GM20000 (cell line): ENCODE results near the gene MKNK2.

ENCODE experiments used
- DNase-seq: peaks from one replicate; pipeline ENCODE4 v3.0.0; 2012; ENCODE audit warnings: low spot score
- TF ChIP-seq, protein P1 (sequence below): IDR thresholded peaks from 2 replicates; pipeline ENCODE4 v1.5.1; 2012; ENCODE audit warnings: mild to moderate bottlenecking, control low read depth; ENCODE audit errors: extremely low read depth, missing control alignments

Gene MKNK2

DNA sequence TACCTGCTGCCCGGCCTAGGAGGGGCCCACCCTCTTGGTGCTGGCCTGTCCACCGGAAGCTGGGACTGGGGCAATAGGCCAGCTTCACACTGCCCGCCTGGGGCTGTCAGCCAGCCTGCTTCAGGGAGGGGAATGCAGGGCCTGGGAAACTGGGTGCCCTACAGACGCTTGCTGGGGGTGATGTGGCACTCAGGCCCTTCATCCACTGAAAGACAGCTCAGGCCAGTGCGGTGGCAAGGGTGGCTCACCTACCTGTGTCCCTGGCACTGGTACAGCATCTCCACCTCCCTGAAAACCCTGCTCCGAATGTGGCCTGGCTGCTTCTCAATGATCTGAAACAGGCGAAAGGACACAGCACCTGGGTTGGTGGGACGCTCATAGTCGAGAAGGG is 7.8 kb downstream of the MKNK2 start:
- TF ChIP-seq, protein P1, sequence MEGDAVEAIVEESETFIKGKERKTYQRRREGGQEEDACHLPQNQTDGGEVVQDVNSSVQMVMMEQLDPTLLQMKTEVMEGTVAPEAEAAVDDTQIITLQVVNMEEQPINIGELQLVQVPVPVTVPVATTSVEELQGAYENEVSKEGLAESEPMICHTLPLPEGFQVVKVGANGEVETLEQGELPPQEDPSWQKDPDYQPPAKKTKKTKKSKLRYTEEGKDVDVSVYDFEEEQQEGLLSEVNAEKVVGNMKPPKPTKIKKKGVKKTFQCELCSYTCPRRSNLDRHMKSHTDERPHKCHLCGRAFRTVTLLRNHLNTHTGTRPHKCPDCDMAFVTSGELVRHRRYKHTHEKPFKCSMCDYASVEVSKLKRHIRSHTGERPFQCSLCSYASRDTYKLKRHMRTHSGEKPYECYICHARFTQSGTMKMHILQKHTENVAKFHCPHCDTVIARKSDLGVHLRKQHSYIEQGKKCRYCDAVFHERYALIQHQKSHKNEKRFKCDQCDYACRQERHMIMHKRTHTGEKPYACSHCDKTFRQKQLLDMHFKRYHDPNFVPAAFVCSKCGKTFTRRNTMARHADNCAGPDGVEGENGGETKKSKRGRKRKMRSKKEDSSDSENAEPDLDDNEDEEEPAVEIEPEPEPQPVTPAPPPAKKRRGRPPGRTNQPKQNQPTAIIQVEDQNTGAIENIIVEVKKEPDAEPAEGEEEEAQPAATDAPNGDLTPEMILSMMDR, result no peak

DNA sequence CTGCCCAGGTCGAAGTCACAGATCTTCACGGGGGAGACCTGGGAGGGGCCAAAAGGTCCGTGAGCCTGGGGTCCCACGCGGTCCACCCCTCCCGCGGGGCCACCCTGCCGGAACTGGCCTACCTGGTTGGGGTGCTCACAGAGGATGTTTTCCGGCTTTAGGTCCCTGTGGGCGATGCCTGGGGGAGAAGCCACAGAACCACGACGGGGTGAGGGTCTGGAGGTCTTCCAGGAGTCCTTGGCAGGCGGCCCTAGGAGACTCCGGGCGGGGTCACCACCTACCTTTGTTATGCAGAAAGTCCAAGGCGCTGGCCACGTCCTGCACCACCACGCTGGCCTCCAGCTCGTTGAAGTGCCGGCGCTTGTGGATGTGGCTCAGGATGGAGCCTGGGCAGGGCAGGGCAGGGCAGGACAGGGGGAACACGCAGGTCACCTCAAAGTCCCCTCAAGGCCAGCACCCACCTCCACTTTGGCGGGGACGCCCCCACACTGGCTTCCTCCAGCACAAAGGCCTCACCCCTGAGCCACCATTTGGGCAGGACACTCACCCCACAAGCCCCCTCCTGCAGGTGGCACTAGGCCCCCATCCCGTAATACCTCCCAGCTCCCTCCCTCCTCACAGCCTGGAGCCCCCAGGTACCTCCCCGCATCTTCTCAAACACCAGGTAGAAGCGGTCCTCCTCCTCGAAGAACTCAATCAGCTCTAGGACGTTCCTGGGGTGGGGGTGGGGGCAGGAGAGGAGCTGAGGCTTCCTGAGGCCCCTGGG is 8.4 kb downstream of the MKNK2 start:
- DNase-seq, result no peak
- TF ChIP-seq, protein P1, result no peak

More for the DNA sequence above, 7.8 kb downstream of the MKNK2 start:
- no peak for DNase-seq

DNA sequence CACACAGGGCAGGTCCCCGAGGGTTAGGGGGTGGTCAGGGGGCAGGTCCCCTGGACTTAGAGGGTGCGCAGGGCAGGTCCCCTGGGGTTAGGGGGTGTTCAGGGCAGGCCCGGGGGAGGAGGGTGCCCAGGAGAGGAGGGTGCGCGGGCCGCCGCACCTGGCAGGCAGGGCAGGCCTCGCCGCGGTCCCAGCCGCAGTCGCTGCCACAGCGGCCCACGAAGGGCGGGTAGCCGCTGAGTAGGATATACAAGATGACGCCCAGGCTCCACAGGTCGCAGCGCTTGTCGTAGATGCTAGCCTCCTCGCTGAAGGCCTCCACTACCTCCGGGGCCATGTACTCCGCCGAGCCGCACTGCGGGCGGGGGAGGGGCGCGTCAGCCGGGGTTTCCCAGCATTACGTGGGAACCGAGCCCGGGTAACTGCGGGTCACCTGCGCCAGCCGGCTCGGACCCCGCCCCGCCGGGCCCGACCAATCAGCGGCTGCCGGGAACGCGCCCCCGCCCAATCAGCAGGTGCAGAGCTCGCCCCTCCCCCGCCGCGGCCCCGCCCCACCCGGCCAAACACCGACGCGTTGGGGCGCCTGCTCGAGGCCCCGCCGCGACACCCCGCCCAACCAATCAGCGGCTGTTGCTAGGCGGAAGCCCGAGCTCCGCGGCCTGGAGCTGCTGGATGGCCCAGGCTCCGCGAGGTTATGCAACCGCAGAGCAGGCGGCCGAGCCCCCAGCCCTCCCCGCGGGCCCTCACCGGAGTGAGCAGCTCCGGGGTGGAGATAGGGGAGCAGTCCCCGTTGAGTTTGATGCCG is 9.2 kb downstream of the MKNK2 start:
- TF ChIP-seq, protein P1, result no peak
- DNase-seq, result peak; percentile 100

DNA sequence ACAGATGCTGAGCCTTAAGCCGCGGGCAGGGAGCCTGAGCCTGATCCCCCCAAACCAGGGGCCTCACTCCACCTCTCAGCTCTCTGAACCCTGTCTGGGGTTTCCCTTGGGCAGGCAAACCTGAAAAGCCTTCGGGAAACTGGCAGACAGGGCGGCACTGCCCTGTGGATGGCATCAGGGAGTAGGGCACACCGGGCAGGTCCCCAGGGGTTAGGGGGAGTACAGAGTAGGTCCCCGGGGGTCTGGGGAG is 9.7 kb downstream of the MKNK2 start:
- no peak for DNase-seq
- TF ChIP-seq, protein P1, result no peak

DNA sequence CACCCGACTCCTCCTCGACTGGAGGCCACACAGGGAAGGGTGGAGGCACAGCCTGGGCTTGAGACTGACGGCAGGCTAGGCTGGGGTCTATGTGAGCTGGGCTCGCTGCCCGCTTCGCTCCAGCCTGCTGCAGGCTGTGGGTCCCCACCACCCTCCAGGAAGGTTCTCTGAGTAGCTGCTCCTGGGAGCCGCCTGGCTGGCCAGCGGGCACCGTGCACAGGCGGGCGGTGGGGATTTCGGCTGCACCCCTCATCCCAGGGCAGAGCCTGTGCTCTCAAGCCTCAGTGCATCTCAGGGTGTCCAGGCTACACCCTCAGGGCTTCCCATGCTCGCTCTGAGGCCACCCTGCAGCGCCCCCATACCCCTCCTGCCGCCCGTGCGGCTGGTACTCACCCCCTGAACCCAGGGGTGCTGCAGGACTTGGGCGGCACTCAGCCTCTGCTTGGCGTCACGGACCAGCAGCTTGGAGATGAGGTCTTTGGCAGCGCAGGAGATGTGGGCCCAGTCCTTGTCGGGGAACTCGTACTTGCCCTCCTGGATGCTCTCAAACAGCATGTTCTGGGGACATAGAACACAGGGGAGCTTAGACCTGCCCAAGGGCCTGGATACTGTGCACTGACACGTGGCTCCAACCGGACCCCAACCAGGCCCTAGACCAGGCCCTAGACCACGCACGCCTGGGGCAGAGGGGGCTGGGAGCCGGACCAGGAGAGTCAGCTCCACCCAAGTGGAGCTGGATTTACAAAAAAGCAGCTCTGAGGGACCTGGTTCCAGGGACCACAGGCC is 10.2 kb downstream of the MKNK2 start:
- TF ChIP-seq, protein P1, result no peak
- DNase-seq, result no peak

DNA sequence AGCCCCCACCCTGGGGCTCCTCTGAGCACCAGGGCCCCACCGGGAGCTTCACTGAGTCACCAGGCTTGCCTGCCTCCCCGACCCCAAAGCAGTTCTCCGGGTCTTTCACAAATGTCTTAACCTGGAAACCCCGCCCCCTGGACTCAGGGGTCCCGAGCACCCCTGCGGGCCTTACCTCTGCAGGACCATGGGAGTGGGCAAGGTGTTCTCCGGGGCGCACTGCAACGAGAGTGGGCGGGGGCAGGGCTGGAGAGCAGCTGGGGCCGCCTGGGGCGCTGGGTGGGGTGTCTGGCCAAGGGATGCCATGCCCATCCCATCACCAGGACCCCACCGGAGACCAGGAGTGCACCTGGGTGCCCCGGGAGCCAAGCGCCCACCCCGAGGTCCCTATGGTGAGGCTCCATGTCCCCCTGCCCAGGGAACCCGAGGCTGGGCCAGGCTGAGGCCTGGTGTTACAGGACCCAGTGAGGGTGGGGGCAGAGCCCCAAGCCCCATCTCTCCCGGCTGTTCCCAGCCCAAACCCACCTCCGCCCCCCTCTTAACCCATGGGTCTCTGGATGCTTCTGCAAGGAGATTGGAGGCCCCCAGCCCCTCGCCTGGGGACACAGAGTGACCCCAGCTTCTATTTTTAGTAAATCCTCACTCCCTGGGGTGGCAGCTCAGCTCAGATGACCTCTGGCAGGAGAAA is 10.9 kb downstream of the MKNK2 start:
- no peak for DNase-seq
- TF ChIP-seq, protein P1, result no peak
